ENCODE measurements around the gene IL25. TPM values are rescaled to one million over a fixed set of nuclear protein-coding genes. Genes with fewer than 3 reads are reported as not detected.

Gene IL25
- polyA plus RNA-seq, 3 donors: not detected

DNA sequence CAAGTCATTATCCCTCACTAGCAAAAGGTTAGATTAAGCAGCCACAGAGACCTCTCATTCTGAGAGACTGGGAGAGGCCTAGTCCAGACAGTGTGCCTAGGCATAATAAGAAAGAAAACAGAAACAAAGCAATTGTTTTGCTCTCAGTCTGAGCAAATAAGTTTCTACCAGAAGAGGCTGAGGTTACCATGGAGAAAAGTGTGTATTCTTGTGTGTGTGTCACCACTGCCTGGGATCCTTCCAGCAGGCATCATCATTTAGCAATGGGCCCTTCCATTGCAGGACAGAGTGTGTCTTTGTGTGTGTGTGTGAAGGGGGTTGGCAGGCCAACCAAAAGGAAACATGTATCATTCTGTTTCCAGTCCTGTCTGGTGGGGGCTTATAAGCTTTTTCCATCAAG lies 11.3 kb upstream of the IL25 start:
- H3K27me3 Mint-ChIP-seq (ENCODE audit: low read depth in 3 of 3): peaks cover 28 to 36% (median 34%) of the 10 kb centered on the region in 3 donors

DNA sequence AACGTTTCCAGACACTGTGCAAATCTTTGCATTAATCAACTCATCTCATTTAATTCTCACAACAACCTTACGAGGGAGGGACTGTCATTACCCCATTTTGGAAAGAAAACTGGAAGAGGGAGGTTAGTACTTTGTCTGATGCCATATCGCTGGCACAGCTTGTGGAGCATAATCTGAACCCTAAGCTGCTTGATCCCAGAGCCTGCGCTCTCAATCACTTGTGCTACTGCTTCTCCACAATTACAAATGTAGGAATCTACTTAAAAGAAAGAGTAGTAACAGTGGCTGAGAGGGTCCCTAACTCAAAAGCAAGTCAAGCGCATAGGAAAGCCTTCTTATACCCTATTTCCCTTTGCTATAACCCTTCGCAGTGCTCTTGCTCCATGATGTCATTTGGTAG lies 10.8 kb upstream of the IL25 start:
- Histone ChIP-seq H3K79me2 (ENCODE audit: insufficient read depth, low read length) (no peaks in the 10 kb centered on the region), H3K27me3 (ENCODE audit: control insufficient read depth in 2 of 2, insufficient read depth in 2 of 2, low read length in 2 of 2) (peaks cover 19 to 41% of the 10 kb centered on the region in 2 donors), H4K20me1 (ENCODE audit: insufficient read depth, low read length) (no peaks in the 10 kb centered on the region), H3K4me3 (replicated peaks in 1 of 3; ENCODE audit: low read depth in 2 of 3, low read length in 3 of 3) (no peak overlapping the region), H3K9ac (ENCODE audit: insufficient read depth, low read length, poor library complexity, severe bottlenecking) (no peak overlapping the region), H3K9me3 (replicated peaks in 1 of 2; ENCODE audit: control insufficient read depth in 1 of 2, insufficient read depth in 1 of 2, low read length in 2 of 2) (no peaks in the 10 kb centered on the region), H3K36me3 (replicated peaks in 1 of 2; ENCODE audit: control insufficient read depth in 1 of 2, insufficient read depth in 2 of 2, low read length in 2 of 2) (no peaks in the 10 kb centered on the region), H3K4me1 (ENCODE audit: control insufficient read depth in 1 of 2, insufficient read depth in 2 of 2, low read length in 2 of 2) (no peaks in the 10 kb centered on the region), H2AFZ (ENCODE audit: insufficient read depth, low read depth, low read length, poor library complexity, severe bottlenecking) (no peak overlapping the region), H3K4me2 (replicated peaks; ENCODE audit: extremely low read depth, low read length, poor library complexity, severe bottlenecking) (no peak overlapping the region), H3K27ac (ENCODE audit: low read depth in 1 of 2, low read length in 2 of 2) (no peak overlapping the region)
- H3K36me3 Mint-ChIP-seq: peaks cover 0 to 2% of the 10 kb centered on the region in 2 donors
- intact Hi-C loops (cut with micrococcal nuclease): no loop called here
- peaks cover 0 to 8% (median 0%) of the 10 kb centered on the region in 7 donors for H3K9me3 Mint-ChIP-seq
- no peak for TF ChIP-seq CTCF (IDR thresholded peaks at IDR 0.05)
- no peak overlapping the region for H3K27ac Mint-ChIP-seq
- H3K4me1 Mint-ChIP-seq: peaks cover 2% of the 10 kb centered on the region
- 100% methylated on average over 1 of the region's 6 CpGs for WGBS (ENCODE audit: insufficient coverage)
- DNase-seq: no peak
- H3K27me3 Mint-ChIP-seq (ENCODE audit: low read depth in 3 of 3): peaks cover 30 to 40% (median 38%) of the 10 kb centered on the region in 3 donors
- H3K4me3 Mint-ChIP-seq: no peak overlapping the region

More for the DNA sequence above, 11.3 kb upstream of the IL25 start:
- peaks cover 19 to 36% of the 10 kb centered on the region in 2 donors for H3K27me3 ChIP-seq (ENCODE audit: control insufficient read depth in 2 of 2, insufficient read depth in 2 of 2, low read length in 2 of 2)
- intact Hi-C loops (cut with micrococcal nuclease): no loop called here
- H3K36me3 ChIP-seq (replicated peaks in 1 of 2; ENCODE audit: control insufficient read depth in 1 of 2, insufficient read depth in 2 of 2, low read length in 2 of 2): no peaks in the 10 kb centered on the region
- H3K36me3 Mint-ChIP-seq: peaks cover 0 to 2% of the 10 kb centered on the region in 2 donors
- H3K9ac ChIP-seq (ENCODE audit: insufficient read depth, low read length, poor library complexity, severe bottlenecking): no peak overlapping the region
- H3K4me2 ChIP-seq (replicated peaks; ENCODE audit: extremely low read depth, low read length, poor library complexity, severe bottlenecking): no peak overlapping the region
- H4K20me1 ChIP-seq (ENCODE audit: insufficient read depth, low read length): no peaks in the 10 kb centered on the region
- H2AFZ ChIP-seq (ENCODE audit: insufficient read depth, low read depth, low read length, poor library complexity, severe bottlenecking): no peak overlapping the region
- DNase-seq: no peak
- H3K4me3 ChIP-seq (replicated peaks in 1 of 3; ENCODE audit: low read depth in 2 of 3, low read length in 3 of 3): no peak overlapping the region
- H3K27ac Mint-ChIP-seq: peak overlapping the region in 1 of 7 donors; percentile 4
- no peak for TF ChIP-seq CTCF (IDR thresholded peaks at IDR 0.05)
- H3K4me3 Mint-ChIP-seq: no peak overlapping the region
- H3K4me1 Mint-ChIP-seq: peaks cover 2% of the 10 kb centered on the region
- no peaks in the 10 kb centered on the region for H3K79me2 ChIP-seq (ENCODE audit: insufficient read depth, low read length)
- H3K9me3 ChIP-seq (replicated peaks in 1 of 2; ENCODE audit: control insufficient read depth in 1 of 2, insufficient read depth in 1 of 2, low read length in 2 of 2): no peaks in the 10 kb centered on the region
- H3K9me3 Mint-ChIP-seq: peaks cover 0 to 7% (median 0%) of the 10 kb centered on the region in 7 donors
- H3K4me1 ChIP-seq (ENCODE audit: control insufficient read depth in 1 of 2, insufficient read depth in 2 of 2, low read length in 2 of 2): no peaks in the 10 kb centered on the region
- H3K27ac ChIP-seq (ENCODE audit: low read depth in 1 of 2, low read length in 2 of 2): no peak overlapping the region
